Measurements from ENCODE around the gene CCBE1.

The CCBE1 gene

GRCh38 chr18:59700535-59700967 lies 3.3 kb upstream of the CCBE1 start:
- TF ChIP-seq GATA3 (IDR thresholded peaks at IDR 0.05; ENCODE audit: low read depth, low read length) (no peak), GATA2 (IDR thresholded peaks at IDR 0.05; ENCODE audit: low read depth, low read length) (peak; percentile 30; the same call in 1 of the 2 replicates)

- TF ChIP-seq GATA3 (IDR thresholded peaks at IDR 0.05; ENCODE audit: low read depth, low read length), result peak; percentile 89
- peak; percentile 92 for TF ChIP-seq GATA2 (IDR thresholded peaks at IDR 0.05; ENCODE audit: low read depth, low read length)
These were observed 2.7 kb upstream of the CCBE1 start for GRCh38 chr18:59699750-59700534.

- no peak for TF ChIP-seq GATA2 (IDR thresholded peaks at IDR 0.05; ENCODE audit: low read depth, low read length)
- TF ChIP-seq GATA3 (IDR thresholded peaks at IDR 0.05; ENCODE audit: low read depth, low read length), result no peak
These were observed 1.8 kb upstream of the CCBE1 start for GRCh38 chr18:59699061-59699460.

GRCh38 chr18:59696311-59697235 lies 650 bp downstream of the CCBE1 start:
- no peak for TF ChIP-seq GATA2 (IDR thresholded peaks at IDR 0.05; ENCODE audit: low read depth, low read length)
- no peak for TF ChIP-seq GATA3 (IDR thresholded peaks at IDR 0.05; ENCODE audit: low read depth, low read length)

GRCh38 chr18:59695551-59695950 lies 1.7 kb downstream of the CCBE1 start:
- TF ChIP-seq GATA2 (IDR thresholded peaks at IDR 0.05; ENCODE audit: low read depth, low read length), result no peak
- TF ChIP-seq GATA3 (IDR thresholded peaks at IDR 0.05; ENCODE audit: low read depth, low read length), result no peak

GRCh38 chr18:59694824-59695223 lies 2.4 kb downstream of the CCBE1 start:
- no peak for TF ChIP-seq GATA2 (IDR thresholded peaks at IDR 0.05; ENCODE audit: low read depth, low read length)
- TF ChIP-seq GATA3 (IDR thresholded peaks at IDR 0.05; ENCODE audit: low read depth, low read length), result no peak

GRCh38 chr18:59691996-59692395 lies 5.2 kb downstream of the CCBE1 start:
- no peak for TF ChIP-seq GATA3 (IDR thresholded peaks at IDR 0.05; ENCODE audit: low read depth, low read length)
- no peak for TF ChIP-seq GATA2 (IDR thresholded peaks at IDR 0.05; ENCODE audit: low read depth, low read length)

- TF ChIP-seq GATA3 (IDR thresholded peaks at IDR 0.05; ENCODE audit: low read depth, low read length) (no peak), GATA2 (IDR thresholded peaks at IDR 0.05; ENCODE audit: low read depth, low read length) (no peak)
These were observed 6.2 kb downstream of the CCBE1 start for GRCh38 chr18:59690996-59691395.

GRCh38 chr18:59690186-59690982 lies 6.8 kb downstream of the CCBE1 start:
- TF ChIP-seq GATA2 (IDR thresholded peaks at IDR 0.05; ENCODE audit: low read depth, low read length) (no peak), GATA3 (IDR thresholded peaks at IDR 0.05; ENCODE audit: low read depth, low read length) (no peak)

- TF ChIP-seq GATA2 (IDR thresholded peaks at IDR 0.05; ENCODE audit: low read depth, low read length) (no peak), GATA3 (IDR thresholded peaks at IDR 0.05; ENCODE audit: low read depth, low read length) (no peak)
These were observed 7.5 kb downstream of the CCBE1 start for GRCh38 chr18:59689756-59690155.

- no peak for TF ChIP-seq GATA3 (IDR thresholded peaks at IDR 0.05; ENCODE audit: low read depth, low read length)
- TF ChIP-seq GATA2 (IDR thresholded peaks at IDR 0.05; ENCODE audit: low read depth, low read length), result no peak
These were observed 11.0 kb downstream of the CCBE1 start for GRCh38 chr18:59686260-59686659.

- no peak for TF ChIP-seq GATA2 (IDR thresholded peaks at IDR 0.05; ENCODE audit: low read depth, low read length)
These were observed 11.7 kb downstream of the CCBE1 start for GRCh38 chr18:59685501-59685900.

GRCh38 chr18:59684777-59685176 lies 12.4 kb downstream of the CCBE1 start:
- no peak for TF ChIP-seq GATA2 (IDR thresholded peaks at IDR 0.05; ENCODE audit: low read depth, low read length)
- no peak for TF ChIP-seq GATA3 (IDR thresholded peaks at IDR 0.05; ENCODE audit: low read depth, low read length)

- TF ChIP-seq GATA2 (IDR thresholded peaks at IDR 0.05; ENCODE audit: low read depth, low read length), result no peak
- TF ChIP-seq GATA3 (IDR thresholded peaks at IDR 0.05; ENCODE audit: low read depth, low read length), result no peak
These were observed 15.7 kb downstream of the CCBE1 start for GRCh38 chr18:59681521-59682004.
